ENCODE data around the gene NMB.

DNA sequence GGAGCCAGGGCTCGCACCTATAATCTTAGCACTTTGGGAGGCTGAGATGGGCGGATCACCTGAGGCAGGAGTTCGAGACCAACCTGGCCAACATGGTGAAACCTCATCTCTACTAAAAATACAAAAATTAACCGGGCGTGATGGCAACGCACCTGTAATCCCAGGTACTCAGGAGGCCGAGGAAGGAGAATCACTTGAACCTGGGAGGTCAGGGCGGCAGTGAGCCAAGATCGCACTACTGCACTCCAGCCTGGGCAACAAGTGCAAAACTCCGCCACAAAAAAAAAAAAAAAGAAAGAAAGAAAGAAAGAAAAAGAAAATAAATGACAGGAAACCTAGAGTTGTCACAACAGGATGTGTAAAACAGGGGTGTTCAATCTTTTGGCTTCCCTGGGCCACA, 3.0 kb upstream of the NMB start:
- TF ChIP-seq, protein P1, sequence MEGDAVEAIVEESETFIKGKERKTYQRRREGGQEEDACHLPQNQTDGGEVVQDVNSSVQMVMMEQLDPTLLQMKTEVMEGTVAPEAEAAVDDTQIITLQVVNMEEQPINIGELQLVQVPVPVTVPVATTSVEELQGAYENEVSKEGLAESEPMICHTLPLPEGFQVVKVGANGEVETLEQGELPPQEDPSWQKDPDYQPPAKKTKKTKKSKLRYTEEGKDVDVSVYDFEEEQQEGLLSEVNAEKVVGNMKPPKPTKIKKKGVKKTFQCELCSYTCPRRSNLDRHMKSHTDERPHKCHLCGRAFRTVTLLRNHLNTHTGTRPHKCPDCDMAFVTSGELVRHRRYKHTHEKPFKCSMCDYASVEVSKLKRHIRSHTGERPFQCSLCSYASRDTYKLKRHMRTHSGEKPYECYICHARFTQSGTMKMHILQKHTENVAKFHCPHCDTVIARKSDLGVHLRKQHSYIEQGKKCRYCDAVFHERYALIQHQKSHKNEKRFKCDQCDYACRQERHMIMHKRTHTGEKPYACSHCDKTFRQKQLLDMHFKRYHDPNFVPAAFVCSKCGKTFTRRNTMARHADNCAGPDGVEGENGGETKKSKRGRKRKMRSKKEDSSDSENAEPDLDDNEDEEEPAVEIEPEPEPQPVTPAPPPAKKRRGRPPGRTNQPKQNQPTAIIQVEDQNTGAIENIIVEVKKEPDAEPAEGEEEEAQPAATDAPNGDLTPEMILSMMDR (IDR thresholded peaks at IDR 0.05): no peak
- TF ChIP-seq POLR2A (IDR thresholded peaks at IDR 0.05): no peak
